HG03442 (cell line): ENCODE results near the gene RGS9.
"Not testable (repeated sequence)": the region's sequence is repeated elsewhere in the genome, so short reads cannot be mapped to it uniquely, and the experiment has no call there.

Experiments used
- ATAC-seq: cut with Tn5 transposase; IDR thresholded peaks from one replicate; pipeline ENCODE4 v1.9.1; 2021; ENCODE audit warnings: mild to moderate bottlenecking, moderate library complexity; ENCODE audit not compliant: unreplicated experiment

Gene RGS9

DNA sequence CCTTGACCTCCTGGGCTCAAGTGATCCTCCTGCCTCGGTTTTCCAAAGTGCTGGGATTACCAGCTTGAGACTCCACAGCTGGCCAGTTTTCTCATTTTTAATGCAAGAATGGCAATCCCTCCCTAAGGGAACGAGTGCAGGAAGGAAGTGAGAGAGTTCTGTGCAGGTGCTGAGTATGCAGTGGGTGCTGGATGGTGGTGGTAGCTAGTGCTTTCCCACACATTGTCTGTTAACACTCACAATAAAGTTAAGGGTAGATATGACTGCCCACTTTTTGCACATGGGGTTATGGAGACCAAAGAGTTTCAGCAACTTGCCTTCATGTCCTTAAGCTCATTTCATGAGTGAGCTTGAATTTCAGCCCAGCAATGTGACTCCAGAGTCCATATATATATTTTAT is 18.5 kb downstream of the RGS9 start:
- peak; percentile 36 for ATAC-seq

DNA sequence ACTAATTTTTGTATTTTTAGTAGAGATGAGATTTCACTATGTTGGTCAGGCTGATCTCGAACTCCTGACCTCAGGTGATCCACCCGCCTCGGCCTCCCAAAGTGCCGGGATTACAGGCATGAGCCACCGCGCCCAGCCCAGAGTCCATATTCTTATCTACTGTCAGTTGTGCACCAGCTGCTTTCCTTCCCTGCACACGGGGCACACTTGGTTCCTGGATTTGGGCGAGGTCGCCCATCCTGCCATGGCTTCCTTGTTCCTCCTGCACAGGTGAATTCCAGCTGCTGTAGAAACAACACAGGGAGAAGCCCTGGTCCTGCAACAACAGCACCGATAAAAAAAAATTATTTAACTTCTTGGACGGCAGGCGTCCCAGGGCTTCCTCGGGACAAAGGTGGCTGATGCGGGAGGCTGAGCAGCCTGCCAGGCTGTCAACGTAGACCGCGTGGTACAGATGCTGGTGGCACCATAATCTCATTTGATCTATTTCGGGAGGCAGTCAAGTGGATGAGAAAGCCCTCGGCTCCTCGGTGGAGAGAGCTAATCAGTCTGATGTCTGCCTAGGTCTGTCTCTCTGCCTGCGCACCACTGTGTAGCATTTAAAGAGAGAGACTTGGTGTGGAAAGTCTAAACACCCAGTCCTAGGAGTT is 19.1 kb downstream of the RGS9 start:
- no peak for ATAC-seq

GRCh38 chr17:65156835-65157565 is 19.8 kb downstream of the RGS9 start:
- no peak for ATAC-seq

GRCh38 chr17:65158041-65158440 is 20.9 kb downstream of the RGS9 start:
- ATAC-seq, result no peak

DNA sequence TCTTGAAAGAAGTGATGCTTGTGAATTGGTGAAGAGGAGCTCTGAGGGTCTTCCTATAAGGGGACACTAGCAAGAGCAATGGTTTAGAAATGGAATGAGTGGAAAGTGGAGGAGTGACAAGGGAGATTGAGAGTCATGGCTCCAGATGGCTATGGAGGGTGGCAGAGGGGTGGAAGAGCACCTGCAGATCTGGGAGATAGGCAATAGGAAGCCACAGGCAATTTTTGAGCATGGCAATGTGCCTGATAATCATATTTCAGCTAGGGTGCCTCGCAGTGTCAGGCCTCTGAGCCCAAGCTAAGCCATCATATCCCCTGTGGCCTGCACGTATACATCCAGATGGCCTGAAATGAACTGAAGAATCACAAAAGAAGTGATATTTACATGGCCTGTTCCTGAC is 21.5 kb downstream of the RGS9 start:
- ATAC-seq, result no peak

- no peak for ATAC-seq
These were observed 23.3 kb downstream of the RGS9 start for GRCh38 chr17:65160516-65160915.

DNA sequence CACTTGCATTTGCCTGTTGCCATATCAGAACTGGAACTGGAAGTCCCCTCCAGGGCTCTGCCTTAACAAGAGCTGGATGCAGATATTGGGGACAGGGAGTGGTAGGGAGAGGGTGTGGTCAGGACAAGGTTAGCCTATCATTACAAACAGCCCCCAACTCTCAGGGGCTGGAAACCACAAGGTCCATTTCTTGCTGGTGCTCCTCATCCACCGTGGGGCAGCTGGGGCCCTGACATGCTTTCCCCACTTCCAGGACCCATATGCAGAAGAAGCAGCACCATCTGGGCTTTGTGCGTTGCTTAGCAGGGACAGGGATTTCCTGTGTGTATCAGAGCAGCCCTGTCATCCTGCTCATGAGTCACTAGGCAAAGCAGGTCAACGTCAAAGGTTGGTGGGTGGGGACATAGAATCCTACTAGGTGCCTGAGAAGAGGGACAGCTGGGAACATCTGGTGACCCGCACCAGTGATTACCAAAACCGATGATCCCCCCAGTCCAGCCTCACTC is 26.9 kb downstream of the RGS9 start:
- peak; percentile 90 for ATAC-seq

GRCh38 chr17:65166787-65167186 is 29.6 kb downstream of the RGS9 start:
- ATAC-seq, result no peak

DNA sequence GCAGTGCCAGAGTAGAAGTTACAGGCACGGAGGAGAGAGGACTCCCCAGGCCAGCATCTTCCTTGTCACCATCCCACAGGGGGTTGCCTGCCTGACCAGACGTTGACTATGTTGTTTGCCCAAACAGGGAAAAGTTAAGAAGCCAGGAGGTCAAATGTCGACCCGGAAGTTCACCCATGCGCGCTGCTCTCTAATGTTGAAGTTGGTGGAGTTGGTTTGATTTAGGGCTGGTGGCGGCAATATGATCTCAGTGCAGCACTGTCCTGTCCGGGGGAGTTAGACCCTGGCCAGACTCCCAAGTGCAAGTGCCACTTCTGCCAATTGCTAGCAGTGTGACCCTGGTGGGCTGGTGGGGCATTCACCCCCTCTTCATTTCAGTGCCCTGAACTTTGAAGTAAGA is 30.4 kb downstream of the RGS9 start:
- ATAC-seq, result no peak

DNA sequence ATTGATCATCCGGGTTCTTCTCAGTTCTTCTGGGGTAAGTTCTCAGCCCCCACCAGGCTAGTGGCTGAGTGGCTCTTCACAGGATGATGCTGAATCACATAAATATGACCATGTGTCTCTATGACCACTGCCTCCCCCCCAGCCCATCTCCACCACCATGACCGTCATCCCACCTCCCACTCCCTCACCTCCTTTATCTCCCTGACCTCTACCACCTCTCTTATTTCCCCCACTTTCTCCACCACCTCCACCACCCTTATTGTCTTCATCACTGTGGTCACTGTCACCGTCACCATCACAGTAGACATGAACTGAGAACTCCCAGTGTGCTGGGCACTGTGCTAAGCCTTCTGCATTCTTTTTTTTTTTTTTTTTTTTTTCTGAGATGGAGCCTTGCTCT is 32.5 kb downstream of the RGS9 start:
- no peak for ATAC-seq

DNA sequence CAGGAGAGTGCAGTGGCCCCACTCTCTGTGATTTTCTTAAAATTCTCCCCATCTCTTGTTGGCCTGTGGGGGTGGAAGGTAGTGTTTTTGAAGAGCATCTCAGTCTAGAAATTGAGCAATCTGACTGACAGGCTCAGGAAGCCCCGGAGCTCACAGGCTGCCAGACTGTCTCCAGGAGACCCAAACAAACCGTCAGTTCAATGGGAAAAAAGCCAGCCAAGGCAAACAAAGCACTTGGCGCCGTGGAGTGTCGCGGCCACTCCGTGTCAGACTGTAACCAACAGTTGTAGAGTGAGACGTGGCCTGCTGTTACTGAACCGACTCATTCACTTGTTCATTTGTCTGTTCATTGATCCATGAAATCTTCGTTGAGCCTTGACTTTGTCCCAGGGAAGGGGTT is 33.7 kb downstream of the RGS9 start:
- ATAC-seq, result no peak

- ATAC-seq, result no peak
These were observed 34.6 kb downstream of the RGS9 start for GRCh38 chr17:65171752-65172151.

DNA sequence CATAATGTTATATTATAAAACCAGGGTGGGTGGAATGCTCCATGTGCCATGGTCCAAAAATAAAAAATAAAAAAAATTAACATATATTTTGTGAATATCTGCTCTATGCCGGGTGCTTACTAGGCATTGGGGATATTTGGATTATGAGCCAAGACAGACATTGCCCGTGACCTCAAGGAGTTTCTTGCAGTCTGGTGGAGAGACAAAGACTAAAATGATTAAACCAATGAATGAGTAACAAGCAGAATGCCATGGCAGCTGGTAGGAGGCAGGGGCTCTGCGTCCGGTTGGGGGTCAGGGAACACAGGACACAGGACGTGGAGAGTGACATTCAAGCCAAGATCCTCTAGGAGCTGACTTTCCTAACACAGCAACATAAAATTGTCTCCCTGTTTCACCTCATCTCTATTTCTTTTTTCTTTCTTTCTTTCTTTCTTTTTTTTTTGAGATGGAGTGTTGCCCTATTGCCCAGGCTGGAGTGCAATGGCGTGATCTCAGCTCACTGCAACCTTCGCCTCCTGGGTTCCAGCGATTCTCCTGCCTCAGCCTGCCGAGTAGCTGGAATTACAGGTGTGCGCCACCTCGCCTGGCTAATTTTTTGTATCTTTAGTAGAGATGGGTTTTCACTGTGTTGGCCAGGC is 35.4 kb downstream of the RGS9 start:
- no peak for ATAC-seq

DNA sequence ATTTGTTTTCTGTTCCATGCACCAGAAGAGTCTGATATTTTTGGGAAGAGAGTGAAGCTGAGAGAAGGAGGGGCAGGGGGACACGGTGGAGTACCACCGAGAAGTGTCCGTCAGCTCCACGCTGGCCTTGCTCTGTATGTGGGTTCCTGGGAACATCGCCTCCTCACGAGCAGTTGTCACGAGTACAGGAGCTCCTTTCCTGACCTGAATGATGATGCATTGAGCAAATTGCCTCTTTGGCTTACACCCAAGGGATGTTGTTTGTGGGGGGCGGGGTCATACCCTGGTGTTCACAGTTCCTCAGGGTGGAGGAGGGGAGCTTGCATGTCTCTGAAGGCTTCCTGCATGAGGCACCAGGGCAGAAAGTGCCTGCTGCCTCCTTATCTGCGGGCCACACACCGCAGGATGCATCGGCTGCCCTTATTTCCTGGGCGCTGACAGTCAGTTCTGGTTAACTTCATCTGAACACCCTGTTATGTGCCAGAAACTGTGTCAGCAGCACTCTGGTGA is 36.2 kb downstream of the RGS9 start:
- ATAC-seq, result no peak

DNA sequence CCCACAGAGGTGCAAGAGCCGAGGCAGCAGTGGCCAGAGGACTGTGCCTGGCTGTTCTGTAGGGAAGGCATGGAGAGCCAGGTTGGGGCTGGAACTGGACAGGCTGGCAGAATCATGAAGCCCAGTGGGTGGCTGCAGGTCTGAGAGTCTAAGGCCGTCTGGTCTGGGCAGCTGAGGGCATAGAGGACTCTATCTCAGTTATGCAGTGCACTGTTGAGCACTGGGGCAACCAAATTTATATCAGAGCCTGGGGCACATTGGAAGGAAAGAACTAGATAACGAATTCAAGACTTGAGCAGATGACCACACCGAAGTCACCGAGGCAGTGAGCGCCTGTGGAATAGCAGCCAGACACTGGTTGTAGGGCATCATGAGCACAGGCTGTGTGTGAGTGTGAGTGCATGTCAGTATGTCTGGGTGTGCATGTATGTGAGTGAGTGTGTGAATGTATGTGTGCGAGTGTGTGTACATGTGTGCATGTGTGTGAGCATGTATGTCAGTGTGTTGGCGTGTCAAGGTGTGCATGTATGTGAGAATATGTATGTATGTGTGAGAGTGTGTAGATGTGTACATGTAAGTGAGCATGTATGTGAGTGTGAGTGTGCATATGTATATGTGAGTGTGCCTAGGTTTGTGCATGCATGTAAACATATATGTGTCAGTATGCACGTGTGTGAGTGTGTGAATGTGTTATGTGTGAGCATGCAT is 37.0 kb downstream of the RGS9 start:
- no peak for ATAC-seq

- no peak for ATAC-seq
These were observed 37.8 kb downstream of the RGS9 start for GRCh38 chr17:65174974-65175373.

- no peak for ATAC-seq
These were observed 38.8 kb downstream of the RGS9 start for GRCh38 chr17:65175952-65176351.

- ATAC-seq, result no peak
These were observed 39.7 kb downstream of the RGS9 start for GRCh38 chr17:65176646-65177409.

DNA sequence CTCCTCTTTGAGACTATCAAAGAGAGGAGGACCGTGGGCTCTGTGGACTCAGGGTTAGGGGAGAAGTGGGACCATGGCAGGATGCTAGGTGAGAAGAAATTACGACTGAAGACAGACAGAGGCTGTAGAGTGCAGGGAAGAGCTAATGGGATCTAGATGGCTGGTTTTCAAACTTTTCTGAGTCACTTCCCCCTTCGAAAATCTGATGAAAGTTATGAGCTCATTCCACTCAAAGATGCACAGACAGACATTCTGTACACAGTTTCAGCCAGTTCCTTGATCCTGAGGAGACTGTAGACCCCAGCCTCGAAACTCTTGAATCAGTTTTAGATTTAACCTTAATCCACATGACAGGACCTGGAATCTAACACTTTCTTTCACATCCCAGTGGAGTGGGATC is 40.7 kb downstream of the RGS9 start:
- no peak for ATAC-seq

GRCh38 chr17:65180276-65180675 is 43.1 kb downstream of the RGS9 start:
- not testable (repeated sequence) for ATAC-seq
